Measurements from ENCODE around the gene ATXN1.

DNA sequence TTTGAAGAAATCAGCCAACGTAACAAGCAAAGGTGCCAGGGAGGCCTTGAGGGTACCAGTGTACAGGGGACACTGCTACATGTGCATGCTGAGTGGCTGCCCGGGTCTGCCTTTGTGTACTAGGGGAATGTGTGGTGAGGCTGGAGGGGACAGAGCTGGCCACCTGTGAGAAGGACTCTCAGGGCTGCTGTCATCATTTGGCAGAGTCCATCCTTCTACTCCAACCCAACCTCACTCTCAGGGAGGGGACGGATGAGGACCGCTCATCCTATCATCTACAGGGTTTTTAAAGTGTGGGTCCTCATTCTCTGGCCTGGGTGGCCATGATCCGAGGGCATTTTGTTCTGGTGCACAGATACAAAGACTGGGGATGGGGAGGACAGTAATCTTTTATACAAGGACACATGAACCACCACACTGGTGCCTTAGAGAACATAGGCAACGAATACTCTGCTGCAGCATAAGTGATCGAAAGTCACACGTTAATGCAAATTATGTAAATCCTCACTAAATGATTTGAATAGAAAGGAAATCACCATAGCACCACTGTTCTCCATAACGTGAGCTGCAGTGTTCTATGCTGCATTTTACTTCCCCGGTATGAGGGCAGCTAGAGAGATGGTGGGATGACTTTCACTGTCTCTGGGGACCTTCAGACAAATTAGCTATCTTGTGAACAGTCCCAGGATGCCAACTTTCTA lies 341.5 kb downstream of the ATXN1 start:
- TF ChIP-seq, protein P1, sequence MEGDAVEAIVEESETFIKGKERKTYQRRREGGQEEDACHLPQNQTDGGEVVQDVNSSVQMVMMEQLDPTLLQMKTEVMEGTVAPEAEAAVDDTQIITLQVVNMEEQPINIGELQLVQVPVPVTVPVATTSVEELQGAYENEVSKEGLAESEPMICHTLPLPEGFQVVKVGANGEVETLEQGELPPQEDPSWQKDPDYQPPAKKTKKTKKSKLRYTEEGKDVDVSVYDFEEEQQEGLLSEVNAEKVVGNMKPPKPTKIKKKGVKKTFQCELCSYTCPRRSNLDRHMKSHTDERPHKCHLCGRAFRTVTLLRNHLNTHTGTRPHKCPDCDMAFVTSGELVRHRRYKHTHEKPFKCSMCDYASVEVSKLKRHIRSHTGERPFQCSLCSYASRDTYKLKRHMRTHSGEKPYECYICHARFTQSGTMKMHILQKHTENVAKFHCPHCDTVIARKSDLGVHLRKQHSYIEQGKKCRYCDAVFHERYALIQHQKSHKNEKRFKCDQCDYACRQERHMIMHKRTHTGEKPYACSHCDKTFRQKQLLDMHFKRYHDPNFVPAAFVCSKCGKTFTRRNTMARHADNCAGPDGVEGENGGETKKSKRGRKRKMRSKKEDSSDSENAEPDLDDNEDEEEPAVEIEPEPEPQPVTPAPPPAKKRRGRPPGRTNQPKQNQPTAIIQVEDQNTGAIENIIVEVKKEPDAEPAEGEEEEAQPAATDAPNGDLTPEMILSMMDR (IDR thresholded peaks at IDR 0.05) = no peak
- TF ChIP-seq YY1 (IDR thresholded peaks at IDR 0.05; ENCODE audit: low read depth) (no peak), POLR2AphosphoS5 (IDR thresholded peaks at IDR 0.05; ENCODE audit: low read depth, low read length) (no peak), EZH2phosphoT487 (IDR thresholded peaks at IDR 0.05; ENCODE audit: borderline replicate concordance, low read depth) (no peak), TAF1 (IDR thresholded peaks at IDR 0.05; ENCODE audit: borderline replicate concordance, low read depth, low read length) (no peak), RAD21 (IDR thresholded peaks at IDR 0.05; ENCODE audit: low read length) (no peak), EP300 (IDR thresholded peaks at IDR 0.05; ENCODE audit: borderline replicate concordance in 1 of 2, low read depth in 1 of 2, low read length in 1 of 2) (no peak), FOXM1 (IDR thresholded peaks at IDR 0.05; ENCODE audit: low read depth) (no peak), SMC3 (IDR thresholded peaks at IDR 0.05; ENCODE audit: low read depth, low read length) (no peak), MXI1 (IDR thresholded peaks at IDR 0.05; ENCODE audit: low read depth, low read length) (no peak)

Data from SK-N-SH (cell line).